HepG2 (cell line): ENCODE measurements around the gene TOB1. TPM values are rescaled to one million over a fixed set of nuclear protein-coding genes. Genes with fewer than 3 reads are reported as not detected.

Source experiments
- ARNT ChIP-seq: fragments of 450-650 bp; IDR thresholded peaks from 2 replicates; pipeline ENCODE4 v1.6.1; 2017
- ATRX ChIP-seq: sonication (generic); formaldehyde crosslinking; IDR thresholded peaks from 2 replicates; pipeline ENCODE4 v1.4.0; 2020; ENCODE audit warnings: missing genetic modification reagents, borderline replicate concordance
- FUBP1 ChIP-seq: sonication (generic); formaldehyde crosslinking; IDR thresholded peaks from 2 replicates; pipeline ENCODE4 v1.5.1; 2020; ENCODE audit warnings: missing genetic modification reagents, mild to moderate bottlenecking, borderline replicate concordance
- KDM5A ChIP-seq: fragments of 200-600 bp; sonication (generic); IDR thresholded peaks from 2 replicates; pipeline ENCODE4 v1.7.0; 2018; ENCODE audit warnings: antibody characterized with exemption, mild to moderate bottlenecking, low read length, borderline replicate concordance
- MED8 ChIP-seq: sonication (generic); formaldehyde crosslinking; IDR thresholded peaks from 2 replicates; pipeline ENCODE4 v1.8.1; 2023; ENCODE audit warnings: mild to moderate bottlenecking, missing genetic modification reagents; ENCODE audit not compliant: insufficient replicate concordance
- MEIS1 ChIP-seq: sonication (generic); formaldehyde crosslinking; IDR thresholded peaks from 2 replicates; pipeline ENCODE4 v1.9.0; 2021; ENCODE audit warnings: mild to moderate bottlenecking, missing genetic modification reagents, moderate library complexity, borderline replicate concordance
- MYC ChIP-seq: sonication (generic); formaldehyde crosslinking; IDR thresholded peaks from 2 replicates; pipeline ENCODE4 v1.9.0; 2021; ENCODE audit warnings: missing genetic modification reagents, borderline replicate concordance
- RORA ChIP-seq: sonication (generic); formaldehyde crosslinking; IDR thresholded peaks from 2 replicates; pipeline ENCODE4 v1.5.0; 2020; ENCODE audit warnings: mild to moderate bottlenecking, missing genetic modification reagents, moderate library complexity
- SMARCC2 ChIP-seq: fragments of 450-650 bp; IDR thresholded peaks from 2 replicates; pipeline ENCODE4 v1.6.1; 2017; ENCODE audit warnings: antibody characterized with exemption, mild to moderate bottlenecking
- ZNF10 ChIP-seq: sonication (generic); formaldehyde crosslinking; IDR thresholded peaks from 2 replicates; pipeline ENCODE4 v1.4.0; 2020; ENCODE audit warnings: mild to moderate bottlenecking, low read depth, missing genetic modification reagents, borderline replicate concordance
- ZNF713 ChIP-seq: sonication (generic); formaldehyde crosslinking; IDR thresholded peaks from 2 replicates; pipeline ENCODE4 v1.4.0; 2020; ENCODE audit warnings: mild to moderate bottlenecking, missing genetic modification reagents
- ZNF878 ChIP-seq: sonication (generic); formaldehyde crosslinking; IDR thresholded peaks from 2 replicates; pipeline ENCODE4 v1.8.1; 2023; ENCODE audit warnings: mild to moderate bottlenecking, missing genetic modification reagents, moderate library complexity
- polyA plus RNA-seq, 8 experiments: library from polyadenylated mRNA; depleted of rRNA in 3 of 8; stranded (reverse) in 7 of 8; unstranded in 1 of 8; fragments of >200 nt; fragmentation: Illumina TruSeq in 4 of 8; extraction: Trizol in 4 of 8; gene quantifications; 2 replicates each; pipeline versions ENCODE4 v1.2.1 to v1.2.3, GENCODE V29; 2011 to 2016; ENCODE audit warnings: low read depth in 4 of 8, missing spikeins in 1 of 8, mixed read lengths in 1 of 8; ENCODE audit not compliant: insufficient read depth in 1 of 8
- total RNA-seq, 5 experiments: library from RNA; depleted of rRNA; stranded (reverse); fragments of >200 nt; fragmentation: Illumina TruSeq; extraction: Trizol; gene quantifications; 2 replicates each; pipeline ENCODE4 v1.2.3, GENCODE V29; 2016; ENCODE audit warnings: low read depth in 1 of 5
- TF ChIP-seq, protein P1 (sequence below): sonication (generic); formaldehyde crosslinking; IDR thresholded peaks from 2 replicates; pipeline ENCODE4 v1.4.0; 2020; ENCODE audit warnings: missing genetic modification reagents, borderline replicate concordance
- TF ChIP-seq, protein P2 (sequence below): sonication (generic); formaldehyde crosslinking; IDR thresholded peaks from 2 replicates; pipeline ENCODE4 v1.4.0; 2020; ENCODE audit warnings: mild to moderate bottlenecking, low read depth, missing genetic modification reagents
- TF ChIP-seq, protein P3 (sequence below): sonication (generic); formaldehyde crosslinking; IDR thresholded peaks from 2 replicates; pipeline ENCODE4 v1.8.1; 2023; ENCODE audit warnings: missing genetic modification reagents, inconsistent platforms, borderline replicate concordance
- TF ChIP-seq, protein P4 (sequence below): sonication (generic); formaldehyde crosslinking; IDR thresholded peaks from 2 replicates; pipeline ENCODE4 v1.4.0; 2020; ENCODE audit warnings: low read depth, mild to moderate bottlenecking, missing genetic modification reagents
- TF ChIP-seq, protein P5 (sequence below): sonication (generic); formaldehyde crosslinking; IDR thresholded peaks from 2 replicates; pipeline ENCODE4 v1.9.0; 2022; ENCODE audit warnings: low read depth, missing genetic modification reagents

TOB1 gene
- total and polyA plus RNA-seq, 2 of the 13 experiments (the other 11 are each of a cell fraction or from before 2014, with no cell fraction given) = 21.9 to 57.7 TPM

GRCh38 chr17:50866261-50866949, at the start of gene TOB1 (continued):
- TF ChIP-seq, protein P1, sequence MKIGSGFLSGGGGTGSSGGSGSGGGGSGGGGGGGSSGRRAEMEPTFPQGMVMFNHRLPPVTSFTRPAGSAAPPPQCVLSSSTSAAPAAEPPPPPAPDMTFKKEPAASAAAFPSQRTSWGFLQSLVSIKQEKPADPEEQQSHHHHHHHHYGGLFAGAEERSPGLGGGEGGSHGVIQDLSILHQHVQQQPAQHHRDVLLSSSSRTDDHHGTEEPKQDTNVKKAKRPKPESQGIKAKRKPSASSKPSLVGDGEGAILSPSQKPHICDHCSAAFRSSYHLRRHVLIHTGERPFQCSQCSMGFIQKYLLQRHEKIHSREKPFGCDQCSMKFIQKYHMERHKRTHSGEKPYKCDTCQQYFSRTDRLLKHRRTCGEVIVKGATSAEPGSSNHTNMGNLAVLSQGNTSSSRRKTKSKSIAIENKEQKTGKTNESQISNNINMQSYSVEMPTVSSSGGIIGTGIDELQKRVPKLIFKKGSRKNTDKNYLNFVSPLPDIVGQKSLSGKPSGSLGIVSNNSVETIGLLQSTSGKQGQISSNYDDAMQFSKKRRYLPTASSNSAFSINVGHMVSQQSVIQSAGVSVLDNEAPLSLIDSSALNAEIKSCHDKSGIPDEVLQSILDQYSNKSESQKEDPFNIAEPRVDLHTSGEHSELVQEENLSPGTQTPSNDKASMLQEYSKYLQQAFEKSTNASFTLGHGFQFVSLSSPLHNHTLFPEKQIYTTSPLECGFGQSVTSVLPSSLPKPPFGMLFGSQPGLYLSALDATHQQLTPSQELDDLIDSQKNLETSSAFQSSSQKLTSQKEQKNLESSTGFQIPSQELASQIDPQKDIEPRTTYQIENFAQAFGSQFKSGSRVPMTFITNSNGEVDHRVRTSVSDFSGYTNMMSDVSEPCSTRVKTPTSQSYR (CRISPR knock-in tag) = peak; percentile 92
- TF ChIP-seq, protein P2, sequence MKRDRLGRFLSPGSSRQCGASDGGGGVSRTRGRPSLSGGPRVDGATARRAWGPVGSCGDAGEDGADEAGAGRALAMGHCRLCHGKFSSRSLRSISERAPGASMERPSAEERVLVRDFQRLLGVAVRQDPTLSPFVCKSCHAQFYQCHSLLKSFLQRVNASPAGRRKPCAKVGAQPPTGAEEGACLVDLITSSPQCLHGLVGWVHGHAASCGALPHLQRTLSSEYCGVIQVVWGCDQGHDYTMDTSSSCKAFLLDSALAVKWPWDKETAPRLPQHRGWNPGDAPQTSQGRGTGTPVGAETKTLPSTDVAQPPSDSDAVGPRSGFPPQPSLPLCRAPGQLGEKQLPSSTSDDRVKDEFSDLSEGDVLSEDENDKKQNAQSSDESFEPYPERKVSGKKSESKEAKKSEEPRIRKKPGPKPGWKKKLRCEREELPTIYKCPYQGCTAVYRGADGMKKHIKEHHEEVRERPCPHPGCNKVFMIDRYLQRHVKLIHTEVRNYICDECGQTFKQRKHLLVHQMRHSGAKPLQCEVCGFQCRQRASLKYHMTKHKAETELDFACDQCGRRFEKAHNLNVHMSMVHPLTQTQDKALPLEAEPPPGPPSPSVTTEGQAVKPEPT (CRISPR knock-in tag) = peak; percentile 87; the same call in 1 of the 2 replicates
- TF ChIP-seq ARNT (no peak), ATRX (CRISPR knock-in tag) (no peak), MYC (peak; percentile 80), RORA (CRISPR knock-in tag) (no peak), FUBP1 (CRISPR knock-in tag) (no peak), MED8 (CRISPR knock-in tag) (no peak), ZNF713 (no peak), ZNF10 (CRISPR knock-in tag) (no peak), MEIS1 (CRISPR knock-in tag) (peak; percentile 77), SMARCC2 (no peak), ZNF878 (no peak), KDM5A (no peak; the same call in 1 of the 2 replicates)
- TF ChIP-seq, protein P3, sequence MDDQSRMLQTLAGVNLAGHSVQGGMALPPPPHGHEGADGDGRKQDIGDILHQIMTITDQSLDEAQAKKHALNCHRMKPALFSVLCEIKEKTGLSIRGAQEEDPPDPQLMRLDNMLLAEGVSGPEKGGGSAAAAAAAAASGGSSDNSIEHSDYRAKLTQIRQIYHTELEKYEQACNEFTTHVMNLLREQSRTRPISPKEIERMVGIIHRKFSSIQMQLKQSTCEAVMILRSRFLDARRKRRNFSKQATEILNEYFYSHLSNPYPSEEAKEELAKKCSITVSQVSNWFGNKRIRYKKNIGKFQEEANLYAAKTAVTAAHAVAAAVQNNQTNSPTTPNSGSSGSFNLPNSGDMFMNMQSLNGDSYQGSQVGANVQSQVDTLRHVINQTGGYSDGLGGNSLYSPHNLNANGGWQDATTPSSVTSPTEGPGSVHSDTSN = peak; percentile 54; the same call in 1 of the 2 replicates
- TF ChIP-seq, protein P4, sequence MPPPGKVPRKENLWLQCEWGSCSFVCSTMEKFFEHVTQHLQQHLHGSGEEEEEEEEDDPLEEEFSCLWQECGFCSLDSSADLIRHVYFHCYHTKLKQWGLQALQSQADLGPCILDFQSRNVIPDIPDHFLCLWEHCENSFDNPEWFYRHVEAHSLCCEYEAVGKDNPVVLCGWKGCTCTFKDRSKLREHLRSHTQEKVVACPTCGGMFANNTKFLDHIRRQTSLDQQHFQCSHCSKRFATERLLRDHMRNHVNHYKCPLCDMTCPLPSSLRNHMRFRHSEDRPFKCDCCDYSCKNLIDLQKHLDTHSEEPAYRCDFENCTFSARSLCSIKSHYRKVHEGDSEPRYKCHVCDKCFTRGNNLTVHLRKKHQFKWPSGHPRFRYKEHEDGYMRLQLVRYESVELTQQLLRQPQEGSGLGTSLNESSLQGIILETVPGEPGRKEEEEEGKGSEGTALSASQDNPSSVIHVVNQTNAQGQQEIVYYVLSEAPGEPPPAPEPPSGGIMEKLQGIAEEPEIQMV (CRISPR knock-in tag) = peak; percentile 7; the same call in 1 of the 2 replicates
- TF ChIP-seq, protein P5, sequence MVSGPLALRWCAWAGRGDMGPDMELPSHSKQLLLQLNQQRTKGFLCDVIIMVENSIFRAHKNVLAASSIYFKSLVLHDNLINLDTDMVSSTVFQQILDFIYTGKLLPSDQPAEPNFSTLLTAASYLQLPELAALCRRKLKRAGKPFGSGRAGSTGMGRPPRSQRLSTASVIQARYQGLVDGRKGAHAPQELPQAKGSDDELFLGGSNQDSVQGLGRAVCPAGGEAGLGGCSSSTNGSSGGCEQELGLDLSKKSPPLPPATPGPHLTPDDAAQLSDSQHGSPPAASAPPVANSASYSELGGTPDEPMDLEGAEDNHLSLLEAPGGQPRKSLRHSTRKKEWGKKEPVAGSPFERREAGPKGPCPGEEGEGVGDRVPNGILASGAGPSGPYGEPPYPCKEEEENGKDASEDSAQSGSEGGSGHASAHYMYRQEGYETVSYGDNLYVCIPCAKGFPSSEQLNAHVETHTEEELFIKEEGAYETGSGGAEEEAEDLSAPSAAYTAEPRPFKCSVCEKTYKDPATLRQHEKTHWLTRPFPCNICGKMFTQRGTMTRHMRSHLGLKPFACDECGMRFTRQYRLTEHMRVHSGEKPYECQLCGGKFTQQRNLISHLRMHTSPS (CRISPR knock-in tag) = peak; percentile 88
